Measurements from ENCODE around the gene CIAPIN1.
"Not testable (repeated sequence)": the region's sequence is repeated elsewhere in the genome, so short reads cannot be mapped to it uniquely, and the experiment has no call there.

CIAPIN1 gene

GRCh38 chr16:57407521-57408353, 39.4 kb downstream of the CIAPIN1 start:
- no peak for DNase-seq (ENCODE audit: low read depth in 2 of 3, low spot score in 1 of 3)

- no peak for DNase-seq (ENCODE audit: low read depth in 2 of 3, low spot score in 1 of 3)
Observed at GRCh38 chr16:57406881-57407280, 40.3 kb downstream of the CIAPIN1 start.

GRCh38 chr16:57405097-57405496, 42.1 kb downstream of the CIAPIN1 start:
- DNase-seq (ENCODE audit: low read depth in 2 of 3, low spot score in 1 of 3) = no peak

- DNase-seq (ENCODE audit: low read depth in 2 of 3, low spot score in 1 of 3) = no peak
Observed at GRCh38 chr16:57403965-57404817, 43.0 kb downstream of the CIAPIN1 start, which contains the start of gene CCL17. Gene CCL17, plus strand, starts transcription at chr16:57404767. Its CDS starts 9,166 bp downstream, at chr16:57413933.

GRCh38 chr16:57401943-57402640, 45.1 kb downstream of the CIAPIN1 start:
- DNase-seq (ENCODE audit: low read depth in 2 of 3, low spot score in 1 of 3) = no peak

- DNase-seq (ENCODE audit: low read depth in 2 of 3, low spot score in 1 of 3) = not testable (repeated sequence)
Observed at GRCh38 chr16:57397493-57397892, 49.7 kb downstream of the CIAPIN1 start.

- no peak for DNase-seq (ENCODE audit: low read depth in 2 of 3, low spot score in 1 of 3)
Observed at GRCh38 chr16:57396786-57397185, 50.4 kb downstream of the CIAPIN1 start.

- DNase-seq (ENCODE audit: low read depth in 2 of 3, low spot score in 1 of 3) = no peak
Observed at GRCh38 chr16:57395026-57395425, 52.2 kb downstream of the CIAPIN1 start.

- no peak for DNase-seq (ENCODE audit: low read depth in 2 of 3, low spot score in 1 of 3)
Observed at GRCh38 chr16:57394444-57394843, 52.7 kb downstream of the CIAPIN1 start.

- no peak for DNase-seq (ENCODE audit: low read depth in 2 of 3, low spot score in 1 of 3)
Observed at GRCh38 chr16:57392694-57393093, 54.5 kb downstream of the CIAPIN1 start.

GRCh38 chr16:57391708-57392107, 55.5 kb downstream of the CIAPIN1 start:
- no peak for DNase-seq (ENCODE audit: low read depth in 2 of 3, low spot score in 1 of 3)

GRCh38 chr16:57391300-57391699, 55.9 kb downstream of the CIAPIN1 start:
- no peak for DNase-seq (ENCODE audit: low read depth in 2 of 3, low spot score in 1 of 3)

- DNase-seq (ENCODE audit: low read depth in 2 of 3, low spot score in 1 of 3) = no peak
Observed at GRCh38 chr16:57390636-57391295, 56.4 kb downstream of the CIAPIN1 start.

GRCh38 chr16:57389087-57389468, 58.1 kb downstream of the CIAPIN1 start:
- no peak for DNase-seq (ENCODE audit: low read depth in 2 of 3, low spot score in 1 of 3)

GRCh38 chr16:57388359-57389086, 58.7 kb downstream of the CIAPIN1 start:
- DNase-seq (ENCODE audit: low read depth in 2 of 3, low spot score in 1 of 3) = no peak

GRCh38 chr16:57387598-57388354, 59.4 kb downstream of the CIAPIN1 start:
- DNase-seq (ENCODE audit: low read depth in 2 of 3, low spot score in 1 of 3) = no peak

- no peak for DNase-seq (ENCODE audit: low read depth in 2 of 3, low spot score in 1 of 3)
Observed at GRCh38 chr16:57386381-57386951, 60.7 kb downstream of the CIAPIN1 start.

GRCh38 chr16:57385083-57385482, 62.1 kb downstream of the CIAPIN1 start:
- DNase-seq (ENCODE audit: low read depth in 2 of 3, low spot score in 1 of 3) = no peak
